Ishikawa (cell line): ENCODE measurements around the gene HNMT.

Experiments used
- CREB1 ChIP-seq: IDR thresholded peaks from 2 replicates; pipeline ENCODE4 v1.6.1; 2012; ENCODE audit warnings: low read depth
- EGR1 ChIP-seq: IDR thresholded peaks from 2 replicates; pipeline ENCODE4 v1.6.1; 2012
- EP300 ChIP-seq: IDR thresholded peaks from 2 replicates; pipeline ENCODE4 v1.6.1; 2012; ENCODE audit warnings: borderline replicate concordance
- TCF12 ChIP-seq: IDR thresholded peaks from 2 replicates; pipeline ENCODE4 v1.6.1; 2012; ENCODE audit warnings: low read depth
- TEAD4 ChIP-seq: IDR thresholded peaks from 2 replicates; pipeline ENCODE4 v1.6.1; 2012
- YY1 ChIP-seq: IDR thresholded peaks from 2 replicates; pipeline ENCODE4 v1.6.1; 2012; ENCODE audit warnings: low read depth
- ZBTB7A ChIP-seq: IDR thresholded peaks from 2 replicates; pipeline ENCODE4 v1.6.1; 2012; ENCODE audit warnings: low read depth
- TF ChIP-seq, protein P1 (sequence below): IDR thresholded peaks from 2 replicates; pipeline ENCODE4 v1.6.1; 2012
- TF ChIP-seq, protein P2 (sequence below): IDR thresholded peaks from 2 replicates; pipeline ENCODE4 v1.6.1; 2012; ENCODE audit warnings: low read depth, mild to moderate bottlenecking

DNA sequence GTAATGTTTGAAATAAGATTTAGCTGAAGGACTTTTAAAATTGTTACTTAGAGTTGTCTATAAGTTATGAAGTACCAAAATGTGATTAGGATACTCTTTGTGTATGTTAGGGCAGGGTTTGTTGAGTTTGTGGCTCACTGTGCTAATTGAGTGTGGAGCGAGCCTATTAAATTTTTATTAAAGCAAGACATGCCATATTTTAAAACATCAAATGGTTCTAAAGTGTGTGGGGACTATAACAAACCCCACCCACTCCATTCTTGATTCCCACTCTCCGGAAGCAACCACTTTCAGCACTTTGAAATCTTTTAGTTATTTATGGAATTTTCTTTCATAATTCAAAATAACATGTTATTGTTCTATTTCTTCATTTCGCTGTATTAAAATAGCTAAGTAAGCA is 1.8 kb downstream of the HNMT start:
- no peak for TF ChIP-seq EP300
- TF ChIP-seq ZBTB7A, result no peak
- TF ChIP-seq, protein P1, sequence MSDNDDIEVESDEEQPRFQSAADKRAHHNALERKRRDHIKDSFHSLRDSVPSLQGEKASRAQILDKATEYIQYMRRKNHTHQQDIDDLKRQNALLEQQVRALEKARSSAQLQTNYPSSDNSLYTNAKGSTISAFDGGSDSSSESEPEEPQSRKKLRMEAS, result no peak
- TF ChIP-seq, protein P2, sequence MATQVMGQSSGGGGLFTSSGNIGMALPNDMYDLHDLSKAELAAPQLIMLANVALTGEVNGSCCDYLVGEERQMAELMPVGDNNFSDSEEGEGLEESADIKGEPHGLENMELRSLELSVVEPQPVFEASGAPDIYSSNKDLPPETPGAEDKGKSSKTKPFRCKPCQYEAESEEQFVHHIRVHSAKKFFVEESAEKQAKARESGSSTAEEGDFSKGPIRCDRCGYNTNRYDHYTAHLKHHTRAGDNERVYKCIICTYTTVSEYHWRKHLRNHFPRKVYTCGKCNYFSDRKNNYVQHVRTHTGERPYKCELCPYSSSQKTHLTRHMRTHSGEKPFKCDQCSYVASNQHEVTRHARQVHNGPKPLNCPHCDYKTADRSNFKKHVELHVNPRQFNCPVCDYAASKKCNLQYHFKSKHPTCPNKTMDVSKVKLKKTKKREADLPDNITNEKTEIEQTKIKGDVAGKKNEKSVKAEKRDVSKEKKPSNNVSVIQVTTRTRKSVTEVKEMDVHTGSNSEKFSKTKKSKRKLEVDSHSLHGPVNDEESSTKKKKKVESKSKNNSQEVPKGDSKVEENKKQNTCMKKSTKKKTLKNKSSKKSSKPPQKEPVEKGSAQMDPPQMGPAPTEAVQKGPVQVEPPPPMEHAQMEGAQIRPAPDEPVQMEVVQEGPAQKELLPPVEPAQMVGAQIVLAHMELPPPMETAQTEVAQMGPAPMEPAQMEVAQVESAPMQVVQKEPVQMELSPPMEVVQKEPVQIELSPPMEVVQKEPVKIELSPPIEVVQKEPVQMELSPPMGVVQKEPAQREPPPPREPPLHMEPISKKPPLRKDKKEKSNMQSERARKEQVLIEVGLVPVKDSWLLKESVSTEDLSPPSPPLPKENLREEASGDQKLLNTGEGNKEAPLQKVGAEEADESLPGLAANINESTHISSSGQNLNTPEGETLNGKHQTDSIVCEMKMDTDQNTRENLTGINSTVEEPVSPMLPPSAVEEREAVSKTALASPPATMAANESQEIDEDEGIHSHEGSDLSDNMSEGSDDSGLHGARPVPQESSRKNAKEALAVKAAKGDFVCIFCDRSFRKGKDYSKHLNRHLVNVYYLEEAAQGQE, result no peak
- TF ChIP-seq CREB1, result no peak
- no peak for TF ChIP-seq TEAD4
- no peak for TF ChIP-seq YY1
- TF ChIP-seq TCF12, result no peak
- TF ChIP-seq EGR1, result no peak
